Activated naive CD4-positive, alpha-beta T cell treated with anti-CD3 and anti-CD28 coated beads, Interleukin-2, amount 50 U/mL, for 16 hours (primary cell): ENCODE data around the gene SPARCL1.
"Not testable (repeated sequence)": the region's sequence is repeated elsewhere in the genome, so short reads cannot be mapped to it uniquely, and the experiment has no call there.

Experiments
- DNase-seq: peaks from one replicate; pipeline ENCODE4 v3.0.0-alpha.2; 2020

SPARCL1 gene

GRCh38 chr4:87529187-87529586 lies at the start of gene SPARCL1:
Gene SPARCL1 (minus strand): TSS chr4:87529376. CDS start chr4:87499574, 29,802 bp downstream.
- no peak for DNase-seq

GRCh38 chr4:87575983-87576382 lies 46.8 kb upstream of the SPARCL1 start:
- no peak for DNase-seq

- DNase-seq = no peak
These were observed 46.2 kb upstream of the SPARCL1 start for GRCh38 chr4:87575408-87575807.

- DNase-seq = no peak
These were observed 45.8 kb upstream of the SPARCL1 start for GRCh38 chr4:87574996-87575395.

- not testable (repeated sequence) for DNase-seq
These were observed 45.2 kb upstream of the SPARCL1 start for GRCh38 chr4:87574376-87574775.

GRCh38 chr4:87570290-87570805 lies 41.2 kb upstream of the SPARCL1 start:
- no peak for DNase-seq

GRCh38 chr4:87567191-87567590 lies 38.0 kb upstream of the SPARCL1 start:
- DNase-seq = no peak

- DNase-seq = no peak
These were observed 37.1 kb upstream of the SPARCL1 start for GRCh38 chr4:87566276-87566675.

- DNase-seq = no peak
These were observed 36.6 kb upstream of the SPARCL1 start for GRCh38 chr4:87565746-87566145.

- no peak for DNase-seq
These were observed 31.6 kb upstream of the SPARCL1 start for GRCh38 chr4:87560802-87561201.

GRCh38 chr4:87559090-87559837 lies 30.1 kb upstream of the SPARCL1 start:
- DNase-seq = no peak

- DNase-seq = no peak
These were observed 28.2 kb upstream of the SPARCL1 start for GRCh38 chr4:87557348-87557747.

- DNase-seq = no peak
These were observed 26.8 kb upstream of the SPARCL1 start for GRCh38 chr4:87555773-87556619.

- DNase-seq = no peak
These were observed 24.0 kb upstream of the SPARCL1 start for GRCh38 chr4:87553182-87553581.

GRCh38 chr4:87551361-87551760 lies 22.2 kb upstream of the SPARCL1 start:
- DNase-seq = no peak

- DNase-seq = no peak
These were observed 18.0 kb upstream of the SPARCL1 start for GRCh38 chr4:87547016-87547708.

GRCh38 chr4:87545052-87545451 lies 15.9 kb upstream of the SPARCL1 start:
- no peak for DNase-seq

GRCh38 chr4:87543835-87544461 lies 14.8 kb upstream of the SPARCL1 start:
- DNase-seq = no peak

- no peak for DNase-seq
These were observed 13.6 kb upstream of the SPARCL1 start for GRCh38 chr4:87542734-87543312.

GRCh38 chr4:87541956-87542709 lies 13.0 kb upstream of the SPARCL1 start:
- DNase-seq = no peak

GRCh38 chr4:87541521-87541920 lies 12.3 kb upstream of the SPARCL1 start:
- DNase-seq = no peak
